DND-41 (cell line): ENCODE data around the gene ZDHHC14.

Experiments used
- ATAC-seq: fragments of 200-7000 bp; cut with Tn5 transposase; 3 replicates; pipeline ENCODE4 v1.9.1; 2021; ENCODE audit warnings: low read depth; ENCODE audit not compliant: insufficient read depth
- DNase-seq: peaks from one replicate; pipeline ENCODE4 v3.0.0-alpha.2; 2020
- H2AFZ ChIP-seq: 2 replicates; pipeline ENCODE4 v1.6.0; 2012; ENCODE audit warnings: low read depth, low read length
- H3K27ac ChIP-seq: 2 replicates; pipeline ENCODE4 v1.5.1; 2012; ENCODE audit warnings: low read length, inconsistent platforms
- H3K27me3 ChIP-seq: fragments of 200-600 bp; sonication (generic); 2 replicates; pipeline ENCODE4 v1.6.0; 2012; ENCODE audit warnings: low read length, mild to moderate bottlenecking, inconsistent platforms; ENCODE audit not compliant: insufficient read depth, poor library complexity
- H3K36me3 ChIP-seq: 2 replicates; pipeline ENCODE4 v1.5.1; 2012; ENCODE audit warnings: low read length, inconsistent platforms; ENCODE audit not compliant: insufficient read depth
- H3K4me1 ChIP-seq: 2 replicates; pipeline ENCODE4 v1.5.1; 2012; ENCODE audit warnings: mild to moderate bottlenecking, low read length; ENCODE audit not compliant: insufficient read depth
- H3K4me2 ChIP-seq: 2 replicates; pipeline ENCODE4 v1.6.0; 2012; ENCODE audit warnings: mild to moderate bottlenecking, moderate library complexity, low read length, inconsistent platforms; ENCODE audit not compliant: insufficient read depth
- H3K4me3 ChIP-seq, 2 experiments: fragments of 200-600 bp in 1 of 2; shearing (Covaris generic) in 1 of 2; 2 replicates each; pipeline ENCODE4 v1.5.1; 2012 to 2016; ENCODE audit warnings: inconsistent platforms in 2 of 2, low read length in 2 of 2, mild to moderate bottlenecking in 2 of 2, low read depth in 1 of 2, moderate library complexity in 1 of 2
- H3K79me2 ChIP-seq: 2 replicates; pipeline ENCODE4 v1.6.0; 2012; ENCODE audit warnings: low read length, inconsistent platforms; ENCODE audit not compliant: insufficient read depth
- H3K9ac ChIP-seq: 2 replicates; pipeline ENCODE4 v1.6.0; 2012; ENCODE audit warnings: low read depth, mild to moderate bottlenecking, inconsistent platforms, low read length, moderate library complexity
- H3K9me3 ChIP-seq: 2 replicates; pipeline ENCODE4 v1.5.1; 2012; ENCODE audit warnings: low read length, moderate library complexity, mild to moderate bottlenecking, inconsistent platforms; ENCODE audit not compliant: insufficient read depth, severe bottlenecking
- H4K20me1 ChIP-seq: 2 replicates; pipeline ENCODE4 v1.6.0; 2012; ENCODE audit warnings: low read length; ENCODE audit not compliant: insufficient read depth
- EZH2 ChIP-seq: IDR thresholded peaks from 3 replicates; pipeline ENCODE4 v1.6.1; 2012; ENCODE audit warnings: borderline replicate concordance, low read depth, mild to moderate bottlenecking, moderate library complexity, low read length, inconsistent platforms; ENCODE audit not compliant: severe bottlenecking
- TF ChIP-seq, protein P1 (sequence below): IDR thresholded peaks from 2 replicates; pipeline ENCODE4 v1.5.1; 2012; ENCODE audit warnings: borderline replicate concordance, low read length, moderate library complexity, mild to moderate bottlenecking; ENCODE audit not compliant: poor library complexity, severe bottlenecking; ENCODE audit errors: extremely low read depth

The ZDHHC14 gene

DNA sequence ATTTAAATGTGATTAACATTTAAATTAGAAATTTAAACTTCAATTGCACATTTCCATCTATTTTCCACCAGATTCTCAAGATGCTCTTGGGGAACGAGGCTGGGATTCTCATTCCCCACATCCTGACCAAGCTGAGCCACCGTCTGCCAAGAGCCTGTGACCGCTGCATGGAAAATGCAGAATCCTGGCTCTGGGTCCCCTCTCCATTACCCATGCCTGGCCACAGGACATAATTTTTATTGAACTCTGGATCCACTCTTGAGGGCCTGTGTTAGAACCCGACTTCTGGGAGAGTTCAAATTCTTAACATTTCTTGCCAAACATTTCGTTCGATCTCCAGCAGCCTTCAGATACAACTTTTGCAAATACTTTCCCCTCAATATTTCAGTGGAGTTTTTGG, 240.4 kb downstream of the ZDHHC14 start:
- H3K27ac ChIP-seq, result no peak overlapping the region
- TF ChIP-seq, protein P1, sequence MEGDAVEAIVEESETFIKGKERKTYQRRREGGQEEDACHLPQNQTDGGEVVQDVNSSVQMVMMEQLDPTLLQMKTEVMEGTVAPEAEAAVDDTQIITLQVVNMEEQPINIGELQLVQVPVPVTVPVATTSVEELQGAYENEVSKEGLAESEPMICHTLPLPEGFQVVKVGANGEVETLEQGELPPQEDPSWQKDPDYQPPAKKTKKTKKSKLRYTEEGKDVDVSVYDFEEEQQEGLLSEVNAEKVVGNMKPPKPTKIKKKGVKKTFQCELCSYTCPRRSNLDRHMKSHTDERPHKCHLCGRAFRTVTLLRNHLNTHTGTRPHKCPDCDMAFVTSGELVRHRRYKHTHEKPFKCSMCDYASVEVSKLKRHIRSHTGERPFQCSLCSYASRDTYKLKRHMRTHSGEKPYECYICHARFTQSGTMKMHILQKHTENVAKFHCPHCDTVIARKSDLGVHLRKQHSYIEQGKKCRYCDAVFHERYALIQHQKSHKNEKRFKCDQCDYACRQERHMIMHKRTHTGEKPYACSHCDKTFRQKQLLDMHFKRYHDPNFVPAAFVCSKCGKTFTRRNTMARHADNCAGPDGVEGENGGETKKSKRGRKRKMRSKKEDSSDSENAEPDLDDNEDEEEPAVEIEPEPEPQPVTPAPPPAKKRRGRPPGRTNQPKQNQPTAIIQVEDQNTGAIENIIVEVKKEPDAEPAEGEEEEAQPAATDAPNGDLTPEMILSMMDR, result no peak
- TF ChIP-seq EZH2, result no peak
- H3K4me3 ChIP-seq, result no peak overlapping the region
- H3K27me3 ChIP-seq, result peaks cover 3% of the 10 kb centered on the region
- H2AFZ ChIP-seq, result no peak overlapping the region
- no peak overlapping the region for H3K9ac ChIP-seq
- H3K36me3 ChIP-seq, result no peaks in the 10 kb centered on the region
- no peaks in the 10 kb centered on the region for H3K79me2 ChIP-seq
- H3K4me1 ChIP-seq, result no peaks in the 10 kb centered on the region
- H3K9me3 ChIP-seq, result no peaks in the 10 kb centered on the region
- no peak overlapping the region for H3K4me2 ChIP-seq
- H4K20me1 ChIP-seq, result no peaks in the 10 kb centered on the region
- ATAC-seq (no peak), DNase-seq (no peak)

GRCh38 chr6:157622427-157622826, 241.4 kb downstream of the ZDHHC14 start:
- TF ChIP-seq EZH2, result no peak
- TF ChIP-seq, protein P1, result no peak
- no peak overlapping the region for H3K9ac ChIP-seq
- no peaks in the 10 kb centered on the region for H3K36me3 ChIP-seq
- H3K27me3 ChIP-seq, result peaks cover 3% of the 10 kb centered on the region
- H3K9me3 ChIP-seq, result no peaks in the 10 kb centered on the region
- H4K20me1 ChIP-seq, result no peaks in the 10 kb centered on the region
- H2AFZ ChIP-seq, result no peak overlapping the region
- no peak for ATAC-seq
- no peak overlapping the region for H3K4me2 ChIP-seq
- H3K4me3 ChIP-seq, result no peak overlapping the region
- H3K4me1 ChIP-seq, result no peaks in the 10 kb centered on the region
- no peaks in the 10 kb centered on the region for H3K79me2 ChIP-seq
- H3K27ac ChIP-seq, result no peak overlapping the region
- DNase-seq, result no peak

DNA sequence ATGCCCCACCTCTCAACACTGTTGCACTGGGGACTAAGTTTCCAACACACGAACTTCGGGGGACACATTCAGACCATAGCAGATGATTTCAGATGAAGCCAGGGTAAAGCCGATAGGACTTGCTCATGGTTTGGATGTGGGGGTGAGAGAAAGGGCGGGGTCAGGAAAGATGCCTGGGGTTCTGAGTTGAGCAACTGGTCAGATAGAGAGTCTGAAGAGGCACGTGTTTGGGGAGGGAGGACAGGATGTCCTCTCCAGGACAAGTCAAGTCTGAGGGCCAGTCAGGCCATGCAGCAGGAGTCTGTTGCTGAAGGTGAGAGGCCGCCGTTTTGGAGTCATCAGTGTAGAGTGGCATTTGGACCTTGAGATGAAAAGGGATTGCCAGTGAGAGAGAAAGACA, 244.1 kb downstream of the ZDHHC14 start:
- Histone ChIP-seq H4K20me1 (no peaks in the 10 kb centered on the region), H3K9ac (no peak overlapping the region), H3K4me1 (no peaks in the 10 kb centered on the region), H3K4me3 (no peak overlapping the region), H3K27ac (no peak overlapping the region), H3K9me3 (no peaks in the 10 kb centered on the region), H3K27me3 (peaks cover 7% of the 10 kb centered on the region), H3K36me3 (no peaks in the 10 kb centered on the region), H2AFZ (no peak overlapping the region), H3K4me2 (no peak overlapping the region), H3K79me2 (no peaks in the 10 kb centered on the region)
- DNase-seq (no peak), ATAC-seq (no peak)
- TF ChIP-seq, protein P1, result no peak
- no peak for TF ChIP-seq EZH2

GRCh38 chr6:157625764-157626163, 244.8 kb downstream of the ZDHHC14 start:
- ATAC-seq (no peak), DNase-seq (no peak)
- Histone ChIP-seq H3K36me3 (no peaks in the 10 kb centered on the region), H3K4me2 (no peak overlapping the region), H3K4me1 (no peaks in the 10 kb centered on the region), H3K9me3 (no peaks in the 10 kb centered on the region), H3K27me3 (peaks cover 7% of the 10 kb centered on the region), H4K20me1 (no peaks in the 10 kb centered on the region), H3K9ac (no peak overlapping the region), H3K79me2 (no peaks in the 10 kb centered on the region), H2AFZ (no peak overlapping the region), H3K4me3 (no peak overlapping the region), H3K27ac (no peak overlapping the region)
- no peak for TF ChIP-seq EZH2
- TF ChIP-seq, protein P1, result no peak
